H9 (cell line): ENCODE measurements around the gene ZSCAN18. TPM values are rescaled to one million over a fixed set of nuclear protein-coding genes. Genes with fewer than 3 reads are reported as not detected.

Experiments used
- DNase-seq: peaks from one replicate; pipeline ENCODE4 v3.0.0-alpha.2; 2017
- H2AFZ ChIP-seq: one replicate; pipeline ENCODE4 v1.6.1; 2013; ENCODE audit warnings: mild to moderate bottlenecking, low read length, control low read depth, moderate library complexity
- H2AK5ac ChIP-seq: 2 replicates; pipeline ENCODE4 v1.6.1; 2013; ENCODE audit warnings: low read length, control low read depth, mixed read lengths; ENCODE audit not compliant: insufficient read length
- H2BK120ac ChIP-seq: one replicate; pipeline ENCODE4 v1.6.1; 2013; ENCODE audit warnings: low read depth, mild to moderate bottlenecking, low read length, control low read depth, inconsistent platforms; ENCODE audit not compliant: poor library complexity, severe bottlenecking
- H2BK12ac ChIP-seq: 2 replicates; pipeline ENCODE4 v1.6.1; 2013; ENCODE audit warnings: low read length, control low read depth, mixed read lengths, low read depth; ENCODE audit not compliant: insufficient read length
- H2BK15ac ChIP-seq: 2 replicates; pipeline ENCODE4 v1.6.1; 2013; ENCODE audit warnings: low read depth, low read length, control low read depth
- H2BK20ac ChIP-seq: one replicate; pipeline ENCODE4 v1.6.1; 2013; ENCODE audit warnings: low read depth, mild to moderate bottlenecking, low read length, control low read depth, inconsistent platforms; ENCODE audit not compliant: poor library complexity, severe bottlenecking
- H2BK5ac ChIP-seq: 2 replicates; pipeline ENCODE4 v1.6.1; 2013; ENCODE audit warnings: low read length, control low read depth, mixed read lengths; ENCODE audit not compliant: insufficient read length
- H3K14ac ChIP-seq: 2 replicates; pipeline ENCODE4 v1.6.1; 2013; ENCODE audit warnings: low read length, control low read depth; ENCODE audit not compliant: insufficient read depth
- H3K18ac ChIP-seq: 2 replicates; pipeline ENCODE4 v1.6.1; 2013; ENCODE audit warnings: low read depth, mild to moderate bottlenecking, mixed read lengths, low read length, control low read depth; ENCODE audit not compliant: insufficient read length
- H3K23ac ChIP-seq: 2 replicates; pipeline ENCODE4 v1.6.1; 2013; ENCODE audit warnings: low read length, control low read depth, mixed read lengths, low read depth; ENCODE audit not compliant: insufficient read length
- H3K23me2 ChIP-seq: 2 replicates; pipeline ENCODE4 v1.6.1; 2013; ENCODE audit warnings: low read depth, mild to moderate bottlenecking, mixed read lengths, low read length, control low read depth; ENCODE audit not compliant: insufficient read length, poor library complexity, severe bottlenecking
- H3K27ac ChIP-seq: 2 replicates; pipeline ENCODE4 v1.5.1; 2013; ENCODE audit warnings: low read length, control low read depth, mixed read lengths, low read depth; ENCODE audit not compliant: insufficient read length
- H3K27me3 ChIP-seq: 2 replicates; pipeline ENCODE4 v1.6.1; 2013; ENCODE audit warnings: low read length, control low read depth, inconsistent platforms; ENCODE audit not compliant: insufficient read depth
- H3K4ac ChIP-seq: 2 replicates; pipeline ENCODE4 v1.6.1; 2013; ENCODE audit warnings: low read depth, mild to moderate bottlenecking, control low read depth, inconsistent platforms, low read length, moderate library complexity
- H3K4me1 ChIP-seq: 2 replicates; pipeline ENCODE4 v1.6.1; 2013; ENCODE audit warnings: low read length, control low read depth, inconsistent platforms; ENCODE audit not compliant: insufficient read depth
- H3K4me2 ChIP-seq: 2 replicates; pipeline ENCODE4 v1.6.1; 2013; ENCODE audit warnings: low read length, control low read depth, mixed read lengths; ENCODE audit not compliant: insufficient read length, insufficient read depth
- H3K56ac ChIP-seq: 2 replicates; pipeline ENCODE4 v1.6.1; 2013; ENCODE audit warnings: low read depth, mild to moderate bottlenecking, mixed read lengths, low read length, control low read depth; ENCODE audit not compliant: insufficient read length
- H3K79me1 ChIP-seq: 2 replicates; pipeline ENCODE4 v1.6.1; 2013; ENCODE audit warnings: low read depth, mild to moderate bottlenecking, moderate library complexity, low read length, control low read depth, inconsistent platforms; ENCODE audit not compliant: insufficient read depth, poor library complexity, severe bottlenecking
- H3K79me2 ChIP-seq: 2 replicates; pipeline ENCODE4 v1.6.1; 2013; ENCODE audit warnings: low read length, control low read depth, inconsistent platforms; ENCODE audit not compliant: insufficient read depth
- H3K9ac ChIP-seq: 2 replicates; pipeline ENCODE4 v1.6.1; 2013; ENCODE audit warnings: low read length, control low read depth, mixed read lengths; ENCODE audit not compliant: insufficient read length; ENCODE audit errors: extremely low read depth
- H3K9me3 ChIP-seq: one replicate; pipeline ENCODE4 v1.6.1; 2013; ENCODE audit warnings: low read depth, low read length, inconsistent platforms; ENCODE audit not compliant: control insufficient read depth
- H3T11ph ChIP-seq: one replicate; pipeline ENCODE4 v1.6.1; 2013; ENCODE audit warnings: mild to moderate bottlenecking, low read length, control low read depth, inconsistent platforms
- H4K20me1 ChIP-seq: one replicate; pipeline ENCODE4 v1.6.1; 2013; ENCODE audit not compliant: control insufficient read depth, insufficient read length, insufficient read depth
- H4K5ac ChIP-seq: 2 replicates; pipeline ENCODE4 v1.6.1; 2013; ENCODE audit warnings: low read depth, mild to moderate bottlenecking, mixed read lengths, low read length, control low read depth; ENCODE audit not compliant: insufficient read length
- H4K8ac ChIP-seq: replicated peaks from 2 replicates; pipeline ENCODE4 v1.6.1; 2013; ENCODE audit warnings: low read length, control low read depth, mixed read lengths, low read depth; ENCODE audit not compliant: insufficient read length
- H4K91ac ChIP-seq: 2 replicates; pipeline ENCODE4 v1.6.1; 2013; ENCODE audit warnings: low read depth, mild to moderate bottlenecking, moderate library complexity, mixed read lengths, low read length, control low read depth; ENCODE audit not compliant: insufficient read length
- H3K27ac Mint-ChIP-seq, 3 experiments: 2 replicates in 2 of 3; 3 replicates in 1 of 3; pipeline ENCODE4 v1.8.0; 2020 to 2021; ENCODE audit warnings: mixed read lengths in 3 of 3, mild to moderate bottlenecking in 1 of 3, moderate library complexity in 1 of 3
- H3K27me3 Mint-ChIP-seq: 2 replicates; pipeline ENCODE4 v1.8.0; 2021; ENCODE audit warnings: low read depth, mild to moderate bottlenecking, moderate library complexity, mixed read lengths
- H3K36me3 Mint-ChIP-seq, 3 experiments: 2 replicates in 2 of 3; 3 replicates in 1 of 3; pipeline ENCODE4 v1.8.0; 2020 to 2021; ENCODE audit warnings: low read depth in 3 of 3, mixed read lengths in 3 of 3; ENCODE audit not compliant: insufficient read depth in 1 of 3
- H3K4me1 Mint-ChIP-seq, 2 experiments: 2 replicates each; pipeline ENCODE4 v1.8.0; 2020; ENCODE audit warnings: mixed read lengths in 2 of 2
- H3K4me3 Mint-ChIP-seq, 2 experiments: 2 replicates in 1 of 2; 3 replicates in 1 of 2; pipeline ENCODE4 v1.8.0; 2020 to 2021; ENCODE audit warnings: mild to moderate bottlenecking in 2 of 2, mixed read lengths in 2 of 2, moderate library complexity in 1 of 2
- H3K9me3 Mint-ChIP-seq, 2 experiments: 2 replicates in 1 of 2; 3 replicates in 1 of 2; pipeline ENCODE4 v1.8.0; 2020; ENCODE audit warnings: mild to moderate bottlenecking in 2 of 2, mixed read lengths in 2 of 2, moderate library complexity in 1 of 2
- WGBS: extraction: QIAGEN DNeasy Blood & Tissue Kit; methylation state at CpG from one replicate; pipeline ENCODE4 v1.1.7; 2013; ENCODE audit warnings: missing lambda C conversion rate, low lambda C conversion rate, mixed read lengths; ENCODE audit not compliant: insufficient read length; ENCODE audit errors: extremely low coverage; 5-methylcytosine and 5-hydroxymethylcytosine counted together
- total RNA-seq: library from RNA; stranded (reverse); gene quantifications from 2 replicates; pipeline ENCODE4 v1.2.1, GENCODE V29; 2021
- TF ChIP-seq, protein P1 (sequence below): fragments of 200-600 bp; sonication (generic); conservative IDR thresholded peaks from 3 replicates; pipeline ENCODE4 v1.8.0; 2021; ENCODE audit warnings: antibody characterized with exemption, mild to moderate bottlenecking

ZSCAN18 gene
- total RNA-seq, 1 experiment from 2014 or later = 40.1 TPM

DNA sequence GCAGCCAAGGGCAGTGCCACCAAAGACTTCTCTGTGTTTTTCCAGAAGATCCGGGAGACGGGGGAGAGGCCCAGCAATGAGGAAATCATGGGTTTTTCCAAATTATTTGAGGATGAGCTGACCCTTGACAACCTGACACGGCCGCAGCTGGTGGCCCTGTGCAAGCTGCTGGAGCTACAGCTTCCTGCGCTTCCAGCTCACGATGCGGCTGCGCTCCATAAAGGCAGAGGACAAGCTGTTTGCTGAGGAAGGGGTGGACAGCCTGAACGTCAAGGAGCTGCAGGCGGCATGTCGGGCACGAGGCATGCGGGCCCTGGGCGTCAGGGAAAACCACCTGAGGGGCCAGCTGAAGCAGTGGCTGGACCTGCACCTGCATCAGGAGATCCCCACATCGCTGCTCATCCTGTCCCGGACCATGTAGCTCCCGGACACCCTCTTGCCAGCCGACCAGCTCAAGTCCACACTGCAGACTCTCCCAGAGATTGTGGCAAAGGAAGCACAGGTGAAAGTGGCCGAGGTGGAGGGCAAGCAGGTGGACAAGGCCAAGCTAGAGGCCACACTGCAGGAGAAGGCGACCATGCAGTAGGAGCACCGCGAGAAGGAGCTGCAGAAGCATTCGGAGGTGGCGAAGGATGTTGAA is 52.5 kb downstream of the ZSCAN18 start:
- Mint-ChIP-seq H3K9me3 (peaks cover 75 to 82% of the 10 kb centered on the region in 2 experiments), H3K4me1 (0 out of 4 replicates have a peak, but pooled peaks cover 0 to 1% of the 10 kb centered on the region in 2 experiments), H3K27me3 (peaks cover 50% of the 10 kb centered on the region), H3K27ac (no peak overlapping the region), H3K4me3 (no peak overlapping the region), H3K36me3 (peaks cover 4 to 32% (median 11%) of the 10 kb centered on the region in 3 experiments; a peak in 6 of 7 replicates)
- H2BK20ac ChIP-seq = no peak overlapping the region
- no CpG with 5 or more reads among the region's 24 CpGs for WGBS
- H3K4me2 ChIP-seq = no peak overlapping the region
- no peaks in the 10 kb centered on the region for H3K4me1 ChIP-seq
- H4K5ac ChIP-seq = no peak overlapping the region
- no peak for DNase-seq
- no peaks in the 10 kb centered on the region; the same call in 1 of the 2 replicates for H3K27me3 ChIP-seq
- no peaks in the 10 kb centered on the region for H3K79me2 ChIP-seq
- H4K8ac ChIP-seq = peak overlapping the region; percentile 32
- TF ChIP-seq, protein P1, sequence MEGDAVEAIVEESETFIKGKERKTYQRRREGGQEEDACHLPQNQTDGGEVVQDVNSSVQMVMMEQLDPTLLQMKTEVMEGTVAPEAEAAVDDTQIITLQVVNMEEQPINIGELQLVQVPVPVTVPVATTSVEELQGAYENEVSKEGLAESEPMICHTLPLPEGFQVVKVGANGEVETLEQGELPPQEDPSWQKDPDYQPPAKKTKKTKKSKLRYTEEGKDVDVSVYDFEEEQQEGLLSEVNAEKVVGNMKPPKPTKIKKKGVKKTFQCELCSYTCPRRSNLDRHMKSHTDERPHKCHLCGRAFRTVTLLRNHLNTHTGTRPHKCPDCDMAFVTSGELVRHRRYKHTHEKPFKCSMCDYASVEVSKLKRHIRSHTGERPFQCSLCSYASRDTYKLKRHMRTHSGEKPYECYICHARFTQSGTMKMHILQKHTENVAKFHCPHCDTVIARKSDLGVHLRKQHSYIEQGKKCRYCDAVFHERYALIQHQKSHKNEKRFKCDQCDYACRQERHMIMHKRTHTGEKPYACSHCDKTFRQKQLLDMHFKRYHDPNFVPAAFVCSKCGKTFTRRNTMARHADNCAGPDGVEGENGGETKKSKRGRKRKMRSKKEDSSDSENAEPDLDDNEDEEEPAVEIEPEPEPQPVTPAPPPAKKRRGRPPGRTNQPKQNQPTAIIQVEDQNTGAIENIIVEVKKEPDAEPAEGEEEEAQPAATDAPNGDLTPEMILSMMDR = no peak
- H4K91ac ChIP-seq = no peak overlapping the region
- no peak overlapping the region for H3K14ac ChIP-seq
- no peak overlapping the region for H3K18ac ChIP-seq
- H2BK120ac ChIP-seq = no peak overlapping the region
- H3K9me3 ChIP-seq = peaks cover 35% of the 10 kb centered on the region
- no peak overlapping the region for H3T11ph ChIP-seq
- H2BK12ac ChIP-seq = no peak overlapping the region
- no peak overlapping the region for H2BK15ac ChIP-seq
- H2AK5ac ChIP-seq = no peak overlapping the region
- H3K23ac ChIP-seq = no peak overlapping the region
- no peak overlapping the region for H3K4ac ChIP-seq
- no peaks in the 10 kb centered on the region for H4K20me1 ChIP-seq
- no peaks in the 10 kb centered on the region for H3K23me2 ChIP-seq
- H3K27ac ChIP-seq = no peak overlapping the region
- no peak overlapping the region for H2BK5ac ChIP-seq
- H2AFZ ChIP-seq = no peak overlapping the region
- H3K9ac ChIP-seq = no peak overlapping the region
- H3K79me1 ChIP-seq = no peaks in the 10 kb centered on the region
- H3K56ac ChIP-seq = no peak overlapping the region
